ENCODE data around the gene PLEK.
A peak's percentile ranks its signal among the peaks of the same experiment; 100 is the strongest.
"Not testable (repeated sequence)": the region's sequence is repeated elsewhere in the genome, so short reads cannot be mapped to it uniquely, and the experiment has no call there.

Gene PLEK

DNA sequence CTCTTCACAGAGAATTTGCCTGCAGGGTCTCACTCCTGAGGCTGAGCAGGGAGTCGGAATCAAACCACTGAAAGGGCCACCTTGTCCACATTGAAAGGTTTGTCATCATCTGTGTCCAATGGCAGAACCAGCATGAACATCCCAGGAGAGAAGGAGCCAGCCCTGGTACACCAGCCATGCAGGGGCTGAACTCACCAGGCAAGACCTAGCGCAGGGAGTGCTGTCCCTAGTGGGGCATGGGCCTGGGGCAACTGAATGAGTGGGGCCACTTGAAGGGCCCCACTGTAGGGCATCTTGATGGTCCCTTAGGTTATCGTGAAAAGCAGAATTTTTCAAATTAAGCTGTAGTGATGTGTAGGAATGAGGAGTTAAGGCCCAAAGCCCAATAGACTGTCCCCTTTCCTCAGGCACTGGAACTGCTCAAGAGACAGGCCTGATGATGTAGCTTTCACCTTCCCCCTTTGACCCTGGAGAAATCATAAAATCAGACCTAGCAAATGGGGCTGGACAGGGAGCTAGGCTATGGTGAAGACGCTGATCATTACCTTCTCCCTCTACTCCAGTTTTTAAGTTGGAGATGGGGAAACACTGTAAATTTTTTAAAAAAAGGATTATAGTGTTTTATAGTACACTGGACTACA, 8.4 kb upstream of the PLEK start:
- DNase-seq = no peak

DNA sequence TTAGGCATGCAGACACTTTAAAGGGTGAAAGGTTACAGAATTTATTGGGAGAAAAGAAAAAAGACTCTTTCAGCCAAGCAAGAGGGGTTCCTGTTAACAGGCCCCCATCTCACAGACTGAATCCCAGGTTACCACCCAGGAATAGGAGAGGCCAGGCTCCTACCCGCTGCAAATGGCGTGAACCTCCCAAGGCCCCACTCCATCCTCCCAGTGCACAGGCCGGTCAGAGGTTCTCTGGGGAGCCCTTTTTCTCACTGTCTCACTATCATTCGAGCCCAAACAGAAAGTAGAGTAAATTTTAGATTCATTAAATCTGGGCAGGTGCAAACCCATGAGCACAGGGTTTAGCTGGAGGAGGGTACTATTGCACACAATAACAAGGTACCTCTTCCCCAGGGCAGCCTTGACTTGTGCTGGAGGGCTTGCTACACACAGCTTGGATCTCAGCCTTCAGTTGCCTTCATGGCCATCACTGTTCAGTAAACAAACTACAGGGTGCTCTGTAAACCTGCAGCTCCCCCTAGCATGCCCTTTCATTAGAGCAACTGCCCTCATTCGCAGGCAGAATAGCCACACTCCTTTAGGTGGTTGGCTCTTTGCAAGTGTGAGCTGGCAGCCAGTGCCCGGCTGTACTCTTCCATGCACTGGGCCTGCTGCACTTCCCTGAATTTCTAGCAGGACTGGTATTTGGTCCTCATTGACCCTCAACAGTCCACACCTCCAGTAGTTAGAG, 7.3 kb upstream of the PLEK start:
- DNase-seq = peak; percentile 42

DNA sequence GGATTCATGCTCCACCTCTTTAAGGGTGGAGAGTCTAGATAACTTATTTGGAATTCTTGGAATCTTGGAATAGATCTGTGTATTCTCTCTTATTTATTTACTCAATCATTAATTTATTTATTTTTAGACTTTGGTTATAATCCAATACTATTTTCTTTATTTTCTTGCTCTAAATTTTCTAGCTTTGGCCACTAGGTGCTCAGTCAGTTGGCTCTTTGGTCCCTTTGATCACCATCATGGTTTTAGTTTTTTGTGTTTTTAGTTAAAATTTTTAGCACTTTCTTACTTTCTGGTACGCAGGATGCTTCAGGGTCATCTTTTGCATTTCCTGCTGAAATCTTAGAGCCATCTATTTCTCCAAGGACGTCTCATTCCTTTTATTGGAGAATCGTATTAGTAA, 5.2 kb upstream of the PLEK start:
- DNase-seq = no peak

DNA sequence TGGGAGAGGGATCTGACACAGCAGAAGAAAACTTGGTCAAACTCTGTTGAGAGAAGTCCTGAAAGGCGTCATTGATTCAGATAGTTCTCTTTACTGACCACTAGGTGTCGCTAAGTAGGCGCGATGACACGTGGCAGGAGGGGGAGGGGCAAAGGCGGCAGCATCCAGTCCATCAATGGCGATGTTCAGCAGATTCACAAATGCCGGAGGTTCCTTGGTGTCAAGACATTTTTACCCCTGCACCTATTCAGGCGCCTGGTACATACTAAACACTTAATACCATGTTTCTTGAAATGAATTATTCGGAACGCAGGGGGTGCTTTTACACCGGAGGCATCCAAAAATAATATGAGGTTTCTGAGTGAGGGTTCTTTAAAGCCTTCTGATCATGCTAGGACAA, 3.0 kb upstream of the PLEK start:
- DNase-seq = peak; percentile 5

DNA sequence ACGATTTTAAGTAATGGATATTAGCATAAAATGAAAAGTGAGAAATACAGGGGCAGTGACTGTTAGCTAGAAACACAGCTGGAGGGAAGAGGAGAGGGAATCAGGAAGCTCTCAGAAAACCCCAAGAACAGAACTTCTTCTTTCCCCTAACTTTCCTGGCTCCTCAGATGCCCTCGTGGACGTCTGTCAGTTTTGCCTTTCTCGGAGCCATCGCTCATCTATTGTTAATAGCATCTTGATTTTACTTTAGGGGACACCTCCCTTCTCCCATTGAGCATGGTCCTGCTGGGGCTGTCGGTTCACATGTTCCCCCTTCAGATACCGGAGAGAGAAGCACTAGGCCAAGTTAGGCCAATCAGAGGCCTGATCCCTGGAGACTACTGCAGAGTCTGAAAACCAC, 2.3 kb upstream of the PLEK start:
- no peak for DNase-seq

DNA sequence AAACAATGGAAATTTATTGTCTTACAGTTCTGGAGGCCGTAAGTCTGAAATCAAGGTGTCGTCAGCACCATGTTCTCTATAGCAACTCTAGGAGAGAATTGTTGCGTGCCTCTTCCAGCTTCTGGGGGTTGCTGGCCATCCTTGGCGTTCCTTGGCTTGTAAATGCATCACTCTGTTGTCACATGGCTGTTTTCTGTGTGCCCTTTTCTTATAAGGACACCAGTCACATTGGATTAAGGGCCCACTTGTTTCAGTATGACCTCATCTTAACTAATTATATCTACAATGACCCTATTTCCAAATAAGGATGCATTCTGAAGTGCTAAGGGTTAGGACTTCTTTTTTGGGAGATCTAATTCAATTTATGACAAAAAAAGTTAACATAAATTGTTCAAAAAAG, 1.4 kb upstream of the PLEK start:
- no peak for DNase-seq

DNA sequence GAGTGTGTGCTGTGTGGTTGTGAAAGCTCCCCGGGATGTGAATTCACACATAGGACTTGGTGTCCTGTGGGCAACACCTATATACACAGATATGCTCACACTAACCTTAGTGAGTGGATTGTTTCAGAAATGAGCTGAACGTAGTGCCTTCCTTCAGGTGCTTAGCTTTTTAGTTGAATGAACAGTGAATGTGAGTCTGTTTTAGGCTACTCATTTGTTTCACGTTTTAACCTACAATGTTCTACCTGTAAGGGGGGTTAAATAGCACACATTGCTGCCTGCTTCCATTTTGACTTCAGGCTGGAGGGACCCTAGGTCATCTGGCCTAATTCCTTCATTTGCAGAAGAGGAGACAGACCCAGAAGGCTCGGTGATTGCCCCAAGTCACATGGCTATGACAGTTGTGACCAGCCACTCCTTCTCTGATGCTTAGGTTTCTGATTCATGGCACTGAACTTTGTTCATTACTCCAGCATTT, 1.0 kb downstream of the PLEK start:
- DNase-seq = no peak

DNA sequence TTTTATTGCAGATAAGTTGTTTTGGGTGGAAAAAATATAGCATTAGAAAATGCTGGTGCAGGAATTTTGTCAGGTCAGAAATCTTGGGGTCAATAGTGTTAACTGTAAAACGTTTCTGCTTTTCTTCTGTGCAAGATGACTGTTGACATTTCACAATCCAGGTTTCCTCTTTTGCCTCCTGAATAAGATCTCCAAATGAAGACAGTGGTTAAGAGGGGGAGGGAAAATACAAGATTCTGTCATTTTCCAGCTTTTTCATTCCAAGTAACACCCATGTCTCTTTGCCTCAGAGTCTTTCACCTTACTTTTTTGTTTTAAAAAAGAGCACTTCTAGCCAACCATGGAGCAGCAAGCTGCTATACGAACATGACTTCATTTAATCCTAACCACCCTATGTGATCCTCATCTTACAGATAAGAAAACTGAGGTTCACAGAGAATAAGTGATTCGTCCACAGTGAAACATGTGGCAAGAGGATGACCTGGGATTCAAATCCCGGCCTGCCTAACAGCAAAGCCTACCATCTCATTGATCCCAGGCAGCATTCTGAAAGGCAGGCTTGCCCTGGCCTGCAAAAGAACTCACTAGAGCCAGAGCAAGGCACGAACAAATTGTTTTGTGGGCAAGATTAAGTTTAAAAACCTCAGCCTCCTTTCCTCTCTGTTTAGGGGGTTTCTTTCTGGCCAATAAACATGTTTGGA, 3.0 kb downstream of the PLEK start:
- DNase-seq = no peak

DNA sequence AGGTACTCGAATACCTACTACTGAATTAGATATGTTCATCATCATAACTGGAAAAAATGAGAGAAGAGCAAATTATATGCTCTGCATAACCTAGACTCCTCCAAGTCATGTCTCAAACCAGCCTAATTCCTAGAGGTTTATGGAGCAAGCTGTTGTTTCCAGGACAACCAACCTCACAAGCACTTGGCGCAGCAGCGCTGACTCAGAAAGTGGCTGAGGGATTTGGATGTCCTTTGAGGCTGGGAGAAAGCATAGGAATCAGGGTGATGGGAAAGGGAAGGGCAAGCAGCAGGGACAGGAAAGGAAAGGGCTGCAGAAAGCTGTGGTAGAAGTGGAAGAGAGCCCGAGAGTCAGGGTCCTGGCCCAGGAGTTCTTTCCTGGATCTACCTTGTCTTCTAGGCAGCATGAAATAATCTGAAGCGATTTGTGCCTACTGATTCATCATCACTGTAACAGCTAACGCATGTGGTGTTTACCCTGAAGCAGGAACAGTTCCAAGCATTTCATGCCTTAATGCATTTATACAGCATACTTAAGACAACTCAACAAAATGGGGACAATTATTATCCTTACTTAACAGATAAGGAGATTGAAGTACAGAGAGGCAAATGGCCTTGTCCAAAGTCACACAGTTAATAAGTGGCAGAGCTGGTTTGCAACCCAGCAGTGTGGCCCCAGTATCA, 3.7 kb downstream of the PLEK start:
- no peak for DNase-seq

DNA sequence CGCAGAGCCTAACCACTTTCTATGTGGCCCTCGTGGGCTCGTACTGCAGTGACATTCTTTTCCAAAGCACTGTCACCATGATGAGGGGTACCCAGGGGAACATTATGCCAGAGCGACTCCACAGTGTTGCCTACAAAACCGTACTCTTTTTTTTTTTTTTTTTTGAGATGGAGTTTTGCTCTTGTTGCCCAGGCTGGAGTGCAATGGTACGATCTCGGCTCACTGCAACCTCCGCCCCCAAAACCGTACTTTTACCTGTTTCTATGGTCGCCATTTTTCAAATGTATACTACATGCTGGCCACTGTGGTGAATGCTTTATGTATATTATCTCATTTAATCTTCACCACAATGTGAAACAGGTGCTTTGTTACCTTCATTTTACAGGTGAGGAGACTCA, 4.3 kb downstream of the PLEK start:
- DNase-seq = no peak

DNA sequence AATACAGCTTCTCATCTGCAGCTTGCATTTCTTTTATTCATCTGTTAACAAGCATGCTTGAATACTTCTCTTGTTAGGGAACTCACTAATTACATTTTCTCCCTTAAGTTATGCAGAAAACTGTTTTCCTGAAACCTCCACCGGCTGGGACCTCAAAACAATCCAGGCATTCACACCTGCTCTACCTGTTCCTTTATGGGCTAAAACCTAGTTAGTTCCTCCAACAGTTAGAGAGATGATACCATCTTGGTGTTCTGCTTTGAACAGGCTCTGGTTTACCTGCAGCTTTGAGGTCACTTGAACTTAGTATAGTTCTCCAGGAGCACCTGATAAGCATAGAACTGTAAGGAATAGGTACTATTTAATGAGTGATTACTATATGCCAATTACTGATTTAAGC, 6.1 kb downstream of the PLEK start:
- DNase-seq = no peak

DNA sequence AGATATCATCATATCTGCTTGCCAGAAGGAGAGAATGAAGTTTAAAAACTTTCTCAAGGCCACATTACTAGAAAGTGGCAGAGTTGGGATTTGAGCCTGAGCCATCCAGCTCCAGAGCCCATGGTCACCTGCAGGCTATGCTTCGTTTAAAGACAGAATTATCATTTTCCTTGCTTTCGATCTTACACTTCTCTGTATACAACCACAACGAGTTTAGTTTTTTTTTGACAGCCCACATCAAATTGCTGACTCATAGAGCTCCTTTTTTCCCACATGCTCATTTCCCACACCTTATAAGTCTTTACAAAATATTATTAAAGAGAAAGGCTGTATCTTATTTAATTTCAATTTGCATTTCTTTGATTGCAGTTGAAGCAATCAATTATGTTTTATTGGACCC, 6.5 kb downstream of the PLEK start:
- DNase-seq = no peak

DNA sequence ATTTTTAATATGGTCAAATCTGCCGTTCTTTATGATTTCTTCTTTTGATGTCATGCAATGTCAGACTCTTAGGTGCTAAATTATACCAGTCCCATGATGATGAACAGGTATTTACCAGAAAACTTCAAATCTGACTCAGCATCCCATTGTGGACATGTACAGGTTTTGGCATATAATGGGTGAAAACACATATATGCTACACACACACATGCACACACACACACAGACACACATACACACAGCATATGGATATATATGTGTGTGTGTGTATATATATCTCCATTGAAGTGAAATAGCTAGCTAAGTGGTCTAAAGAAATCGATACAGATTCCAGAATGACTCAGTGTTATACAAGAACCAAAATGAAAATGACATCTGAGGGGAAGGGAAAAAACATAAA, 7.4 kb downstream of the PLEK start:
- no peak for DNase-seq

DNA sequence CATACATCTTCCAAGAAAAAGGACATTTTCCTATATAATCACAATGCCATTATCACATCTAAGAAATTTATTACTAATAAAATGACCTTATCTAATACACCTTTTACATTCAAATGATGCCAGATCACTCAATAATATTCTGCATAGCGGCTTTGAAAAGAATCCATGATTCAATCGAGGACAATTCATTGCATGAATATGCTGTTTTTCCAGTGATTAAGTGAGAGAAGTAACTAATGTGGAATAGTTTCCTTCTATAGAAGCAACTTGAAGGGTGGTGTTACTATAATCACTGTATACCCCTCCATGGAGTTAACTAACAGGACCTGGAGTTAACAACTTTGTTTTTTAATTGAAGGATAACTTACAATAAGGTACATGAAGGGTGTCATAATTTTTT, 9.1 kb downstream of the PLEK start:
- DNase-seq = no peak

DNA sequence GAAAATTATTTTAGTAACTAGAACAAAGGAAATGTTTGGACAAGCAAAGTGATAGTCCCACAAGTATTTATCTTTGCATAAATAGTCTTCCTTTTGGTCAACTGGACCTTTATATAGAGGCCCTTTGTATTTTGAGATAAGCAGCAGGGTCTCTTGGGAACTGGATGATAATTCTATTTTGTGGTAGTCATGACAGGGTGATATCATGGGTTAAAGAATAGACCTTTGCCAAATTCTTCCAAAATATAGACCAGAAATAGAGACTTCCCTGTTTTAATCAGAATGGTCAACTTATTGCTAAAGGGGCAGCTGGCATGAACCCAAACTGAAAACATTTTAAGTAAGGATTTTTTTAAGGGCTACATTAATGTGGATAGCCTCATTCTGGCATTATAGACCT, 10.5 kb downstream of the PLEK start:
- DNase-seq = no peak

DNA sequence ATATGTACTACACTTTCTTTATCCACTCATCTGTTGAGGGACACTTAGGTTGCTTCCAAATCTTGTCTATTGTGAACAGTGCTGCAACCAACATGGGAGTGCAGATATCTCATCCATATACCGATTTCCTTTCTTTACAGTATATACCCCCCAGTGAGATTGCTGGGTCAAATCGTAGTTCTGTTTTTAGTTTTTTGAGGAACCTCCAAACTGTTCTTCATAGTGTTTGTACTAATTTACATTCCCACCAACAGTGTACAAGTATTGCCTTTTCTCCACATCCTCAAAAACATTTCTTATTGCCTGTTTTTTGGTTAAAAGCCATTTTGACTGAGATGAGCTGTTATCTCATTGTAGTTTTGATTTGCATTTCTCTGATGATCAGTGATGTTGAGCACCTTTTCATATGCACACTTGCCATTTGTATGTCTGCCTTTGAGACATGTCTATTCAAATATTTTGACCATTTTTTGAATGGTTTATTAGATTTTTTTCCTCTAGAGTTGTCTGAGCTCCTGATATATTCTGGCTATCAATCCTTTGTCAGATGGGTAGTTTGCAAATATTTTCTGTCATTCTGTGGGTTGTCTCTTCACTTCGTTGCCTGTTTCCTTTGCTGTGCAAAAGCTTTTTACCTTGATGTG, 12.2 kb downstream of the PLEK start:
- no peak for DNase-seq

DNA sequence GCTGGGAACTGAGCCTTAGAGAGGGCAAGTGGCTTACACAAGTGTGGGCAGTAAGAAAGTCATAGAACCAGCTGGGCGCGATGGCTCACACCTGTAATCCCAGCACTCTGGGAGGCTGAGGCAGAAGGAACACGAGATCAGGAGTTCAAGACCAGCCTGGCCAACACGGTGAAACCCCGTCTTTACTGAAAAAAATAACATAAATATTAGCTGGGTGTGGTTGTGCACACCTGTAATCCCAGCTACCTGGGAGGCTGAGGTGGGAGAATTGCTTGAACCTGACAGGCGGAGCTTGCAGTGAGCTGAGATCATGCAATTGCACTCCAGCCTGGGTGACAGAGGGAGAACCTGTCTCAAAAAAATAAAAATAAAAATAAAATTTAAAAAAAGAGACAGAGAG, 13.7 kb downstream of the PLEK start:
- not testable (repeated sequence) for DNase-seq

DNA sequence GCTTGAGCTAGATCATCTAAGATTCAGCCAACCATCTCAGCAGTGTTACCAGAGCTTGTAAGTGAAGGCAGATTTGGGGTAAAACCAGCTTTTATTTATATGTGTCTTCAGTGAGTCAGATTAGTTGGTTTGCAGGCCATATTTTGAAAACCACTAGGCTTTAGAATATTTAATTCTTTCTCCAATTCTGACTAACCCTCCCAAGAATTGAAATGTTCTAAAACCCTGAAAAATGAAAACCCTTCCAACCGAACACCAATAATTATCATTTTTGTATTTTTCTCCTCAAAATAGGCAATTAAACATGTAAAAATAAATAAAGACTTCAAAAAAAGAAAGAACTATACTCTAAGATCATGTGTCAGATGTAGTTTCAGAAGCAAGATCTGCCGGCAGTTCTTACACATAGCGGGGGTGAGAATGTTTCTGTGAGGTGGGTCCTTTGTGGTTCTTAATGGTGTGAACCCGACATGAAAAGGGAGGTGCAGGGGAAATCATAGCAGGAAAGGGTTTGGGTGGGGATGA, 14.2 kb downstream of the PLEK start:
- no peak for DNase-seq

DNA sequence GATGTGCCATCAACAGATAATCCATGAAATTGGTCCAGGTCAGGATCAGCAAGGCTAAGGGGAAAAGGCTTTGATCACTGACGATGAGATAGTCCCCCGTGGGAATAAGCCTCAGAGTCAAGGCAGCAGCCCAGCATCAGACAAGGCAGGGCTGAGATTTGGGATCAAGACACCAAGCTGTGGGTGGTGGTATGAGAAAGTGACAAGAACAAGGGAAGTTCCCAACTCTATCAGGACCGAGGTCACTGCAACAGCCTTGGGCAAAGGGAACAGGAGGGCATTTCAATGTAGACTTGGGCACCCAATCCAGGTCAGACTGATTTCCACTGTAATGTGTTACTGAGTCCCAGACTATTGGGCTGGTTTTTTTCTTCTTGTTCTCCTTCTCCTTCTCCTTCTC, 18.7 kb downstream of the PLEK start:
- no peak for DNase-seq

DNA sequence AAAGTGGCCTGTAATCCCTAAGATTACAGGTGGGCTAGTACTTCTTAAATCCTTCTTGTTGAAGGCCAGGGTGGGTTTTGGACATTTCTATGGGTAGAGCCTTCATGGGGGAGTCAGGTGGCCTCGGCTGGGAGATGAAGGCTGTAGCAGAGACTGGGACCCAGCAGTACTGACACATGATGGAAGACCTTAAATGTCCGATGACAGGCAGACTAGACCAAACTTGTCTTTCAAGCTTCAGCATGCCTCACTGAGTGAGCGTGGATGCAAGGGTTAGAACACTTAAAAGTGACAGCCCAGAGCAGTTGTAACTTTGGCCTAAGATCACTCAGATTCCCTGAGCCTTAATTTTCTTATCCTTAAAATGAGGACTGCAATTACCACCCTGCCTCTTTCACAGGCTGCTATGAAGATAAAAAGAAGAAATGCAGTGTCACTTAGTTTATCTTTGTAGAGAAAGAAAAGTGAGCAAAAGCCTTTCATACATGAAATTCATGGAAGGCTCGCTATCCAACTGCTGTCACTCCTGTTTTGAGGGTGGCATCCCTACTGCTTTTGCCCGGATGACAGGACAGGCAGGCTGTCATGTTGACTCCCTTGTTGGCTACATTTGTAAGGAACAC, 19.5 kb downstream of the PLEK start:
- no peak for DNase-seq

DNA sequence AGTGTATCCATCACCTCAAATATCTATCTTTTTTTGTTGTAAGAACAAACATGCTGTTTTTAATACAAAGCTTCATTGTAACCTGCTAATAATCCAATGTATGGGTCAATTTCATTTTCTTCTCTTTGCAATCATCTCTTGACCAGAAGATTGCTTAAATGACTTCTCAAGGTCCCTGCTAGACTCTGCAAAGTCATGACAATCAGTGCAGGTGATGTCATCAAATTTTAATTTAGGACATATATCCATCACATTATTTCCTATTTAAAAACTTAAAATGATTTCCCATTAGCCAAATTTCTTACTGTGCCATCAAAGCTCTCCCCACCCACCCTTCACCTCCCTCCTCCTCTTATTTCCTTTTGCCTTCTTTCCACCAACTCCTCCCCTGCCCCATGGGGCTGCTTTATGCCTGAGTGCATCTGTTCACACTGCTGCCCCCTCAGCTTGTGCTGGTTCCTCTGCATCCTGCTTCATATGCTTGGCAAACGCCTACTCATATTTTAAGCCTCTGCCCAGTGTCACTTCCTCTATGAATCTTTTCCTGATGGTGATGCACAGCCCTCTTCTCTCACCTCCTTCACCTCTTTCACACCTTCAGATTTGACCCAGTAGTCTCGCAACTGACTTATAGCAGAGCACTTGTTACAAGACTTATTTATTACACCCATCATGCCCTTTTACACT, 20.3 kb downstream of the PLEK start:
- peak; percentile 2 for DNase-seq

DNA sequence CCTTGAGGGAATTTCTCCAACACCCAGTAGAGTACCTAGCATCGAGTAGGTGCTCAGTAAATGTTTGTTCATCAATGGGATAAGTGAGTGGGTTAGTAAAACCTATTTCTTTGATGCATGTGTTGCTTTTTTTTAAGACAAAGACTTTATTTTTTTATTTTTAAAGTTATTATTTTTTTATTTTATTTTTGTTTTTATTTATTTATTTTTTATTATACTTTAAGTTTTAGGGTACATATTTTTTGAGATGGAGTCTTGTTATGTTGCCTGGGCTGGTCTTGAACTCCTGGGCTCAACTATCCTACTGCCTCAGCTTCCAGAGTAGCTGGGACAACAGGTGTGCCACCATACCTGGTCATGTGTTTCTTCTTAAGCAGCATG, 20.8 kb downstream of the PLEK start:
- DNase-seq = no peak
